ENCODE results near the gene CPSF3. TPM values are rescaled to one million over a fixed set of nuclear protein-coding genes. Genes with fewer than 3 reads are reported as not detected.

Gene CPSF3
- total and polyA plus RNA-seq, 2 of the 8 experiments (the other 6 are each of a cell fraction or from before 2014, with no cell fraction given), result 44.5 to 93.3 TPM

- H3K36me3 ChIP-seq (ENCODE audit: control insufficient read depth in 2 of 4, insufficient read depth in 4 of 4, low read length in 3 of 4), result peaks cover 5 to 36% (median 19%) of the 10 kb centered on the region in 4 experiments
- no peak overlapping the region for H2AK5ac ChIP-seq (ENCODE audit: low read depth, low read length)
- H3K18ac ChIP-seq (ENCODE audit: extremely low read depth, low read length), result no peak overlapping the region
- CTCF ChIA-PET (ENCODE audit: partially characterized antibody), result interaction anchor here (0.9 to 1.2 kb wide), 2 partner anchors 328 to 331 kb away, joined by 3 read pairs; no protein-coding TSS in a partner anchor
- H2BK120ac ChIP-seq (replicated peaks; ENCODE audit: low read depth, low read length), result no peak overlapping the region
- H4K91ac ChIP-seq (replicated peaks; ENCODE audit: insufficient read length, low read length), result no peak overlapping the region
- no peak overlapping the region for H2BK5ac ChIP-seq (ENCODE audit: low read depth, low read length)
- H3K14ac ChIP-seq (ENCODE audit: insufficient read length), result no peak overlapping the region
- no peak overlapping the region for H4K5ac ChIP-seq (ENCODE audit: insufficient read length, low read depth, low read length)
- FAIRE-seq, result no peak
- H3K79me1 ChIP-seq (ENCODE audit: low read depth, low read length), result no peaks in the 10 kb centered on the region
- TF ChIP-seq TCF12 (IDR thresholded peaks at IDR 0.05; ENCODE audit: low read depth, low read length) (no peak), MAFK (IDR thresholded peaks at IDR 0.05; ENCODE audit: low read depth, low read length) (no peak), RBBP5 (IDR thresholded peaks at IDR 0.05; ENCODE audit: borderline replicate concordance, low read depth, low read length) (no peak)
- no peak overlapping the region for H3K4ac ChIP-seq (replicated peaks; ENCODE audit: insufficient read length, low read depth, low read length)
- peaks cover 0 to 2% of the 10 kb centered on the region in 2 experiments for H4K20me1 ChIP-seq (replicated peaks in 1 of 2; ENCODE audit: control insufficient read depth in 1 of 2, insufficient read depth in 2 of 2, low read length in 2 of 2)
- no peak overlapping the region; a peak in 1 of 4 replicates for H3K4me2 ChIP-seq (ENCODE audit: insufficient read depth in 1 of 2, low read depth in 2 of 2, low read length in 2 of 2)
- POLR2A ChIA-PET (ENCODE audit: partially characterized antibody), result interaction anchor here (1.1 to 2.3 kb wide), 2 partner anchors 10 to 31 kb away, joined by 3 to 7 read pairs; no protein-coding TSS in a partner anchor
- no peak overlapping the region for H2BK12ac ChIP-seq (ENCODE audit: low read depth, low read length)
- H3K4me1 ChIP-seq (replicated peaks in 1 of 4; ENCODE audit: control insufficient read depth in 3 of 4, insufficient read depth in 4 of 4, low read length in 3 of 4), result peaks cover 0 to 4% (median 2%) of the 10 kb centered on the region in 4 experiments; a peak in 2 of 7 replicates
- H3K9me3 ChIP-seq (ENCODE audit: insufficient read depth in 2 of 2, low read depth in 1 of 2, low read length in 1 of 2), result peaks cover 5% of the 10 kb centered on the region in 2 experiments; a peak in 3 of 4 replicates
- WGBS, 2 experiments (ENCODE audit: extremely low coverage in 1 of 2, insufficient coverage in 1 of 2, insufficient read length in 1 of 2, insufficient replicate concordance in 2 of 2, low coverage in 1 of 2, low lambda C conversion rate in 2 of 2, missing lambda C conversion rate in 1 of 2), result 96% methylated on average over 9 of the region's 9 CpGs; no CpG with 5 or more reads in 1 of the 2 experiments
- no peak overlapping the region for H2AFZ ChIP-seq (ENCODE audit: low read length)
- H3K27me3 ChIP-seq (replicated peaks in 1 of 4; ENCODE audit: control insufficient read depth in 3 of 4, extremely low read depth in 1 of 4, insufficient read depth in 3 of 4, low read length in 3 of 4), result peaks cover 0 to 2% (median 0%) of the 10 kb centered on the region in 4 experiments; a peak in 2 of 7 replicates
- no peak overlapping the region for H3K9ac ChIP-seq (replicated peaks in 1 of 4; ENCODE audit: extremely low read depth in 1 of 4, low read depth in 3 of 4, low read length in 3 of 4)
- H3K79me2 ChIP-seq (ENCODE audit: control insufficient read depth in 1 of 2, insufficient read depth in 2 of 2, low read length in 2 of 2), result no peaks in the 10 kb centered on the region
- H4K8ac ChIP-seq (ENCODE audit: extremely low read depth, insufficient read depth, low read length), result no peak overlapping the region
- H3K27ac ChIP-seq (ENCODE audit: low read depth, low read length), result no peak overlapping the region
- H2BK20ac ChIP-seq (ENCODE audit: low read length), result no peak overlapping the region
- peaks cover 11% of the 10 kb centered on the region for H3K23me2 ChIP-seq (ENCODE audit: low read depth, low read length)
- no peak overlapping the region for H3K23ac ChIP-seq (ENCODE audit: insufficient read length)
- H3K4me3 ChIP-seq (ENCODE audit: extremely low read depth in 1 of 4, insufficient read depth in 2 of 4, low read depth in 3 of 4, low read length in 4 of 4), result no peak overlapping the region
- no peak for DNase-seq (ENCODE audit: low read depth in 1 of 2, low spot score in 2 of 2)
- H3K56ac ChIP-seq (replicated peaks; ENCODE audit: insufficient read length, low read depth, low read length), result no peak overlapping the region
- no peak overlapping the region for H2BK15ac ChIP-seq (ENCODE audit: low read length)
These were observed 49.1 kb downstream of the CPSF3 start for GRCh38 chr2:9472511-9472910.
